Measurements from ENCODE around the gene LARP4B.
A peak's percentile ranks its signal among the peaks of the same experiment; 100 is the strongest.

Gene LARP4B

GRCh38 chr10:931326-932318 lies at the start of gene LARP4B:
Gene LARP4B, minus strand, starts transcription at chr10:931705. Its CDS starts 45,984 bp downstream, at chr10:885721.
- peak; percentile 81 for DNase-seq

DNA sequence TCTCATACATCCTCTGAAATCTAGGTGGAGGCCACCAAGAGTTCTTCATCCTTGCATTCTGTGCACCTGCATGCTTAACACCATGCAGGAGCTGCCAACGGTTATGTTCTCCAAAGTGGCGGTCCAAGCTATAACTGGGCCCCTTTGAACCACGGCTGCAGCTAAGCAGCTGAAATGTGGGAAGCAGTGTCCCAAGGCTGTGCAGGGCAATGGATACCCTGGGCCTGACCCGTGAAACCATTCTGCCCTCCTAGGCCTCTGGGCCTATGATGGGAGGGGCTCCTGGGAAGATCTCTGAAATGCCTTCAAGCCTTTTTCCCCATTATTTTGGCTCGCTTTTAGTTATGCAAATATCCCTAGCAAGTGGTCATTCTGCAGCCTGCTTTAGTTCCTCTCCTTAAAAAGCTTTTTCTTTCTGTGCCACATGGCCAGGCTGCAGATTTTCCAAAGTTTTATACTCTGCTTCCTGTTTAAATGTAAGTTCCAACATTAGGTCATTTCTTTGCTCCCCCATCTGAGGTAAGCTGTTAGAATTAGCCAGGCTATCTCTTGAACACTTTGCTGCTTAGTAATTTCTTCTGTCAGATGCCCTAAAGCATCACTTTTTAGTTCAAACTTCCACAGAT lies 49.1 kb upstream of the LARP4B start:
- no peak for DNase-seq

DNA sequence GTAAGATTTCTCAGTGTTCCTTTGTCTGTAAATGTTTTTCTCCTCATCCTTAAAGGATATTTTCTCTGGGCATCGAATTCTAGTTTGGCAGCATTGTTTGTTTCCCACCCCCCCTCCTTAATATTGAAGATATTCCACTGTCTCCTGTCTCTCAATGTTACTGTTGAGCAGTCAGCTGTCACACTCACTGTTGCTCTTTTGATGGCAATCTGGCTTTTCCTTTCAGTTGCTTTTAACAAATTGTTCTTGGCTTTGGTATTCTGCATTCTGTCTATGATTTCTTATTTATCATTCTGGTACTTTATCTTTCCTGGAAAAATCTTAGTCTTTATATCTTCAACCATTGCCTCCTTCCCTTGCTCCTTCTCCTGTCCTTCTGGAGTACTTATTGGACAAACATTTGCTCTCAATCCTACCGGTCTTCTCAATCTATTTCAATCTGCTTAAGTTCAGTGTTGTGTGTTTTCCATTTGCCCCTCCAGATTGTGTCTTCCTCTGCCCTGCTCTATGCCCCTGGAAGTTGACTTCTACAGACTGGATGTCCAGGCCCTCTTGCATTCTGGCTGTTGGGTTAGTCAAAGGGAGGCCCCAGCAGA lies 47.4 kb upstream of the LARP4B start:
- DNase-seq: no peak

- no peak for DNase-seq
Measured at GRCh38 chr10:976316-976715, 44.8 kb upstream of the LARP4B start.

GRCh38 chr10:974785-975074 lies 43.2 kb upstream of the LARP4B start:
- DNase-seq: no peak

- DNase-seq: peak; percentile 78
Measured at GRCh38 chr10:974038-974784, 42.7 kb upstream of the LARP4B start.

DNA sequence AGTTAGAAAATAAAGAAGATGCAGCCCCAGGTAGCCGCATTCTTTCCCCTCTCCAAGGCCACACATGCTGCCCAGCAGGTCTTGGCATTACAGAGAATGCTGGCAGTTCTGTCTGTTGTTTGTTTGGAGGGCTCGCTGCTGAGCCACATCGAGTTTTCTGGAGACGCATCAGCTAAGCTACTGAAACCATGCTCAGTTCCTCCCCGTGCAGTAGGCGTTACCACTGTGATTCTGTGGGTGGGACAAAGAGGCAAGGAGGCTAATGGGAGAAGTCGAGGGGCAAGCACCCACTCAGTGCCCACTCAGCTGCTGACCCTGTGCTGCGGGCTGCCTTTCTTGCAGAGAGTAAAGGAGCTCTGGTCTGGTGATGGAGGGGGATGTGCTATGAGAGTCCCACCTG lies 41.3 kb upstream of the LARP4B start:
- no peak for DNase-seq

DNA sequence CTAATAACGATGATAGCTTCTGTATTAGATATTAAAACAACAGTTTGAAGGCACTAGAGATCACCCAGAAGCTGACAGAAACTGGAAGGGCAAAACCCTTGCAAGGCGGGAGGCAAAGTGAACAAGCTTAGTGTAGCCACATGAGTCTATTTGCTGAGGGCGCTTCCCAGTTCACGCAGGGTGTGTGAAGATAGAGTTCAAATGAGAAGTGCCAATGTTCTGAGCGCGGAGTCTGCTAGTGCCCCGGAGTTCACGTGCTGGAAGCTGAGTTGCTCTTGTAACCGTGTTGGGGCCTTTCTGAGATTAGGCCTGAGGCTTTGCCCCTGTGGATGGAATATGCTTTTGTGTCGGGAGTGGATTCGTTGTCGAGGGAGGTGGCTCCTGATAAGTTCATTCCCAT lies 40.1 kb upstream of the LARP4B start:
- DNase-seq: no peak

GRCh38 chr10:971150-971542 lies 39.6 kb upstream of the LARP4B start:
- peak; percentile 23 for DNase-seq

GRCh38 chr10:970311-971149 lies 39.0 kb upstream of the LARP4B start:
- peak; percentile 91 for DNase-seq

- no peak for DNase-seq
Measured at GRCh38 chr10:969473-970150, 38.1 kb upstream of the LARP4B start.

- DNase-seq: no peak
Measured at GRCh38 chr10:968546-969199, 37.2 kb upstream of the LARP4B start.

DNA sequence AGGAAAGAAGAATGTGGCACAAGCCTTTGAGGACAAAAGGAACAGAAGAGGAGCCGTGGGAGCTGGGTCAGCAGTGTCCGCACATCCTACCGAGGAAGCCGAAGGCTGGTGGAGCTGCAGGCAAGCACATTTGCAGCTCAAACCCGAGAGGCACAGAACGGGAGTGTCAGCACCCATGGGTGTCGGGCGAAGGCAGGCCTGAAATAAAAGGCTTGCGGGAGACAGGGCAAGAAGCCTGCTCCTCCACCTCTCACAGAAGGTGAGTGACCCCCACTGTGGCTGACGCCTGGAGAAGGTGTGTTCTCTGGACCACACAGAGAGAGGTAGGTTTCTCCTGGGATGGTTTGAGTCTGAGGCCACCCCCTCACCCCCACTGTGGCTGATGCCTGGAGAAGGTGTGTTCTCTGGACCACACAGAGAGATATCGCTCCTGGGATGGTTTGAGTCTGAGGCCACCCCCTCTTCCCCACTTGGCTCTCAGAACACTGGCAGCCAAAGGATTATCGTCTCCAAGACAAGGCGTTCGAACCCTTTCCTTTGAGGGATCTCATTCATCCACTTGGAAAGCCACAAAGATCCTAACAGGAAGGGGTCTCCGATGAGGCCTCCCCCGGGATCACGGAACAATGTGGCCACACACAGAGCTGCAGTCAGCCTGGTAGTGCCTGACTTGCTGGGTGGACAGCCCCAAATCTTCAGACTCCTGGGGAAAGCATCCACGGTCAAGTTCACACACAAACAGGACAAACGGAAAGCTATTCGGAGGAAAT lies 35.1 kb upstream of the LARP4B start:
- no peak for DNase-seq

DNA sequence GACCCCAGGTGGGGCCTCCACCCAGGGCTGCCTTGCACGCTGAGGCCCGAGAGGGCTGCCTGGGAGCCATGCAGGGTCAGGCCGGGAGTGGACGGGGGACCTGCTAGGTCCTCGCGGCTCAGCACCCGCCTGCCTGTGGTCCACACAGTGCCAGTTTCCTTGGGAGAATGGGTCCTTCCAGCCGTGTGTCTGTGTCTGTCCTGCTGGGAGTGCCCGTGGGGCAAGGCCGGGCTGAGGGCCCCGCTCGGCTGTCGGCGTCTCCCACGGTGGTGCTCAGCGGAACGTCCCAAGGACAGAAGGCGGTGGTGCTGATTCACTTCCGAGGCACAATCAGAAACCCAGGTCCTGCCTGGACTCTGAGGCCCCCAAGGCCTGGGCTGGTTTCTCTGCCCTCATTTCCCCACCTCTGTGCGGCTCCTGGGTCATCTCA lies 33.5 kb upstream of the LARP4B start:
- no peak for DNase-seq

DNA sequence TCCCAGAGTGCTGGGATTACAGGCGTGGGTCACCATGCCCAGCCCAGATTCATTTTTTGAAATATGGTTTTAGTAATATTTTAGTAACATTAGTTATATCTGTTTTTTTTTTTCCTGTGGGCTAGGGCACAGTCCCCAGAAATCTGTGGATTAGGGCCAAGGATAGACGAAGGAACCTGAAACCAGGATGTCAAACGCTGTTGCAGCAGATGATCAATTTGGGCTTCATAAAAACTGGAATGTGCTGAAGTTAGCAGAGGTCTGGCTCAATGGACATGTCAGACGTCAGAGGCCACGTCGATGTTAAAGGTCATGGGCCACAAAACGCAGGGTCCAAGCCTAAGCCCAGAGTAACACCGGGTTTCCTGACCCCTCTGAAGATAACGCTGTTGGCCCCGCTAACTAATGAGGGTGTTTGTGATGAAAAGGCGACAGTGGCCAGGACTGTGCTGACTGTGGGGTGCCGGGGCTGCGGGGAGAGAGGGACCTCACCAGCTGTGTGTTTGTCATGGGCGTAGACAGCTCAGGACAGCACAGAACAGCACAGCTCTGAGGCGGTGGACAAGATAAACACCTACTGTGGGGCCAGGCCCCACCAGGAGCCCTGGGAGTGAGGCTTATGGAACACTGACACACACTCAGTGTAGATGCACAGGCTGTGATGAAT lies 32.9 kb upstream of the LARP4B start:
- DNase-seq: no peak

GRCh38 chr10:963655-964054 lies 32.1 kb upstream of the LARP4B start:
- DNase-seq: no peak

GRCh38 chr10:963186-963585 lies 31.7 kb upstream of the LARP4B start:
- DNase-seq: no peak

- DNase-seq: no peak
Measured at GRCh38 chr10:962342-962741, 30.8 kb upstream of the LARP4B start.

DNA sequence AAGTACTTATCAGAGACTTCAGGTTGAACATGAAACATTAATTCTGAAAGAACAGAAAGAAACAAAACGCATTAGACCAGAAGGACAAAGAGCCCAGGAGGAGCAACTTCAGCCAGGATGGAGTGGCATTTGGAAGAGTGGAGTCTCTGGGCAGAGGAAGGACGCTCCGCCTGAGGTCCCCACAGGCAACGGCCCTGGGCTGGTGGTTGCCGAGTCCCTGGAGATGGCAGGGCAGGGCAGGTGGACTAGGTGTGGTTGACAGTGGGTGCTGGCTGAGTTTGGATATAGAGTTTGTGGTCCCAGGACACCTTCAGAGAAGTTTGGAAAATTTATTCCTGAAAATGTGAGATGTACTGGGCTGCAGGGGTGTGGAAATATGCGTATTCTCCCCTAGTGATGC lies 27.4 kb upstream of the LARP4B start:
- no peak for DNase-seq

- DNase-seq: no peak
Measured at GRCh38 chr10:958106-958505, 26.6 kb upstream of the LARP4B start.
